GM18951 (cell line): ENCODE data around the gene RAD51B.

ENCODE experiments used
- POLR2A ChIP-seq: IDR thresholded peaks from 4 replicates; pipeline ENCODE4 v1.6.1; 2011; ENCODE audit warnings: mild to moderate bottlenecking; ENCODE audit not compliant: insufficient read length, insufficient read depth; ENCODE audit errors: extremely low read depth
- in situ Hi-C: fragments of 300-500 bp; cut with MboI; formaldehyde crosslinking; loops from one replicate; pipeline ENCODE4 v1.12.0; 2022; ENCODE audit warnings: low sequenced_read_pairs, mixed read lengths, inconsistent platforms; ENCODE audit not compliant: unreplicated experiment

The RAD51B gene

DNA sequence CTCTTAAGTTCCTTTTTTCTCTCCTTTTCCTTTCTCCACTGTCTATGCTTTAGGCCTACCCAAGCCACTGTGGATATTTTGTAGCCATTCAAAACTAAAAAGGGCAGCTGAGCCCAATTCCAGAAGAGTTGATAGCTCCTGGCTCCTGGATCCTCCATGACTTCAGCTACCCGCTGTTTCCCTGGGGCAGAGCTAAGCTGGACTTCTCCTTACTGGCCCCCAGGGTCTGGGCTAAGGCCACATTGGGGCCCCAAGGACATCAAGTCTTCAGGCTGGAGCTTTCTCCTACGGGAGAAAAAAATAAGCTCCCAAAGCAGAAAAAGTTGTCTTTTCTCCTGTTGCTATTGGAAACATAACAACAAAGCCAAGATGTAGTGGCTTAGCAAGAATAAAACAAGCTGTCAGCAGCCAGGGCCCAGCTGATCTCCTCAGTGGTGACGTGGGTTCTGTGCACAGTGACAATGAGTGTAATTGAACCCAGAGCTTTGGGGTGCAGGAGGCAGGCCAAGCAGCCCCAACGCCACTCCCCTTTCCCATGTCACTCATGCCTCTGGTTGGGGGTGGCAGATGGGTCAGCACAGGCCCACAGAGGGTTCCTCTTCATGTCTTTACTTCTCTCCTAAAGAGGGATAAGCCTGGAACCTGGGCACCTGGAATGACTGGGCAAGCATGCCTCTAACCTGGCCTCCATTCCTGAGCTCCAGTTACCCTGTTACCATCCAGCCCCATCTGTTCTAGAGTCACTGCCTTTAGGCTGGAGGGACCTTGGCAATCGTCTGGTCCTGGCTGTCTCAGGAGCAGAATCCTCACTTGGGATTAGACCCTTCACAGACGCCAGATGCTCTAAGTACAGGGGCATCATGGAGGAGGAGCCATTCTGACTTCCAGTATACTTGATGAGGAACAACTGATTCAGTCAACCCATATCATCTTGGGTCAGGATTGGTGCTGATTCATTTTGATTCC is 802.1 kb downstream of the RAD51B start:
- in situ Hi-C loops: no loop called here
- TF ChIP-seq POLR2A: no peak

DNA sequence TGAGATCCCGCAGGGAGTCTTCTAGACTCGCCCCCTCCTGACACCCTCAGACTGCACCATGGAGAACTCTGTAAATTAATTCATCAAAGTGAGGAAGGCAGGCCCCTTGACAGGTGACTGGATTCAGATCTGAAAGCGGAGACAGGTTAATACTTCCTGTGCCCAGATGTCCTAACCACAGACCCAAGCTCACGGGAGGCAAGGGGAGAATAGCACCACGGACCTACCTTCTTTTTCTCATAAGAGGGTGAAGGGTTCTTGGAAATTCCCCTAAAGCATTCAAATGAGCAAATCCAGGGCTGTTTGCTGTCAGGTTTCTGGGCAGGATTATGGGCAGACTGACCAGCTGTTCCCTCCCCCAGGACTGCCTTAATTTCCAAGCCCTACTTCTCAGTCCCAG is 803.3 kb downstream of the RAD51B start:
- in situ Hi-C loops: no loop called here
- no peak for TF ChIP-seq POLR2A

DNA sequence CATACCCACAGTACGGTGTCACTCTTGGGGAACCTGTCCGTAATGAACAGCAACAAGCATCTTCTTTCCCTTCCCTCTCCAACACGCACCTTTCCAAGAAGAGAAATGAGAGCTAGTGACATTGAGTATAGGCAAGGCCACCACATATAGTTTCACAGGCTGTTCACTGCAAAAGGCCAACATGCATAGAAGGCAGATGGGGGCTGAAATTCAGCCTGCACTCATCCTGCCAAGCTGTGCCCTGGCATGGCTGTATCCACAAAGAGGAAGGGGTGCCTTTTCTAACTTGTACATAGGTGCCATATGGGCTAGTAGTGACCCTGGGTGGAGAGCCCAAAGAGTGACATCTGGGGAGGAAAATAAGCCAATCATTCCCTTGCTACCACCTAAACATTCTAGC is 803.7 kb downstream of the RAD51B start:
- no peak for TF ChIP-seq POLR2A
- in situ Hi-C loops: no loop called here

DNA sequence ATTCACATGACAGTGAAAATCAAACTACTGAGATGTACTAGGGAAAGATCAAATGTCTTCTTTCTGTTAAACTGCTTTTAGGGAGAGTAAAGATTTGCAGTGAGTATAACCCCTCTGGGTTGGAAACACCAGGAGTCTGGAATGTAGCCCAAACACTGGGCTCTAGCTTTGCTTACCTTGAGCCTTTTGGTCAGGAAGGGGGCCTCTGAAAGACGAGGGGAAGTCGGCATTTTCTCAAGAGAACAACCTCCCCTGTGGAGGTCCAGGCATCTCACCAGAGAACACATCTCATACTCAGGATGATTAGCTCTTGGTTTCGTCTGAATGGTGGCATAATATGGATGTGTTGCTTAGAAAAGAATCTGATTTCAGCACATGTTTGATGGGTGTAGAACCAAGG is 804.2 kb downstream of the RAD51B start:
- TF ChIP-seq POLR2A: no peak
- in situ Hi-C loops: no loop called here

DNA sequence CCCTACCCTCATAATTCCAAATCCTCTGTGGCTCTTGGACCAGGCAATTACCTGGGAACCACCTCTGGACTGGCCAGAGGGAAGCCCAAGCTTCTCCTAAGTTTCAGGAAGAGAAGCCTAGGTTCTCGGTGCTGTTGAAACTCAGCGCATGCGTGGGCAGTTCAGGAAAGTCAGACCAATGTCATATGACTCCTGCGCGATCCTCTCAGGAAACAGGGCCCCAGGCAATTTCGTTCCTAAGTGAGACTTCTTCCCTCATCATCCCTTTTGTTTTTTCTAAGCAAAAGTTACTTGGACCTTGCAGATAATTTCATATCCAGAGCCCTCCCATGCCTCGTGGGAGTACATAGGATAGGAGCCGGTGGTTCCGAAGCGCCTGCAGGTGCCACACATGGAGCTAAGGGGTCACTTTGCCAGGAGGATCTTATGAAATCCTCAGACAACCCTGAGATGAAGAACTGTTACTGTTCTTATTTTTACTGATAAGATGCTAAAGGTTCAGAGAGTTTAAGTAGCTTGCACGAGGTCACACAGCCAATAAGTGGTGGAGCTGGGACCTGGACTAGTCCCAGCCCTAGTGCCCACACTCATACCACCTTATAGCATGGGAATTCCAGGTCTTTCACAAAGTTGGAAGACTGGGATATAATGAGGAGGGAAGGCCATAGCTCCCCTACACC is 805.1 kb downstream of the RAD51B start:
- TF ChIP-seq POLR2A: no peak
- in situ Hi-C loops: no loop called here

DNA sequence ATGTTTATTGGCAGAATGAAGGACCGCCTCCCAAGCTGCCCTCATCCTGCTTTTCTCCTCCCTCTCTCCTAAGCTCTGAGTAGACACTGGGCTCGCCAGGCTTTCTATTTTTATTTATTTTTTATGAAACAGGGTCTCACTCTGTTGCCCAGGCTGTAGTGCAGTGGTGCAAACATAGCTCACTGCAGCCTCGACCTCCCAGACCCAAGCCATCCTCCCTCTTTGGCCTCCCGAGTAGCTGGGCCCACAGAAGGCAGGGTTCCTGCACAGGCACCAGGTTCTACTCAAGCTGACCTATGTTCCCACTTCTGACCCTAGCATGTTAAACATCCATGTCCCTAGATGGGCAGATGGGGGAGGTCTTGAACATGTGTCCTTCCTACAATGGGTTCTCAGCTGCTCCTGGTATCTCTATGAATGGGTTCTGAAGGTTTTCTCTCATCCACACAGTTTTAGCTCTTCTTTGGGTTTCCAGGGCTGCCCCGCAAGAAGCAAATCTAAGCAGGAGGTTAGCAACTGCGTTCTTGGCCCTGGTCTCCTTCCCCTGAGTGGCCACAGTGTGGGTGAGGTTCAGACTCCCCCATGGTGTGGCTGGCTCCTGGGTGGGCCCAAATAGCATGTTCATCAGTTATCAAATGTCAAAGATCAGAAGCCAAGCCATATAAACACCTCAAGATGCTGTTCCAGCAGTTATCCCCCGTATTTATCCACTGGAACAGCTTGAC is 805.9 kb downstream of the RAD51B start:
- in situ Hi-C loops: no loop called here
- TF ChIP-seq POLR2A: no peak

DNA sequence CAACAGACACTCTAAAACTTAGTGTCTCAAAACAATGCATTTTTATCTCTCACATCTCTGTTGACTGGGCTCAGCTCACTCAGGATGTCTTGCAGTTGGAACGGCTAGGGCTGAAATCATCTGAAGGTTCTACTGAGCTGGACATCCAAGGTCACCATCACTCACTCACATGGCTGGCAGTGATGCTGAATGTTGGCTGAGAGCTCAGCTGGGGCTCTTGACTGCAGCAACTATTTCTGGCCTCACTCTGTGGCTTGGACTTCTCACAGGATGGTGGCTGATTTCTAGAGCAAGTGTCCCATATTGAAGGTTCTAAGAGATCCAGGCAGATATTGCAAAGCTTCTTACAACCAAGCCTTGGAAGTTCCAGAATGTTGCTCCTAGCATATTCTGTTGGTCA is 806.8 kb downstream of the RAD51B start:
- no peak for TF ChIP-seq POLR2A
- in situ Hi-C loops: no loop called here

DNA sequence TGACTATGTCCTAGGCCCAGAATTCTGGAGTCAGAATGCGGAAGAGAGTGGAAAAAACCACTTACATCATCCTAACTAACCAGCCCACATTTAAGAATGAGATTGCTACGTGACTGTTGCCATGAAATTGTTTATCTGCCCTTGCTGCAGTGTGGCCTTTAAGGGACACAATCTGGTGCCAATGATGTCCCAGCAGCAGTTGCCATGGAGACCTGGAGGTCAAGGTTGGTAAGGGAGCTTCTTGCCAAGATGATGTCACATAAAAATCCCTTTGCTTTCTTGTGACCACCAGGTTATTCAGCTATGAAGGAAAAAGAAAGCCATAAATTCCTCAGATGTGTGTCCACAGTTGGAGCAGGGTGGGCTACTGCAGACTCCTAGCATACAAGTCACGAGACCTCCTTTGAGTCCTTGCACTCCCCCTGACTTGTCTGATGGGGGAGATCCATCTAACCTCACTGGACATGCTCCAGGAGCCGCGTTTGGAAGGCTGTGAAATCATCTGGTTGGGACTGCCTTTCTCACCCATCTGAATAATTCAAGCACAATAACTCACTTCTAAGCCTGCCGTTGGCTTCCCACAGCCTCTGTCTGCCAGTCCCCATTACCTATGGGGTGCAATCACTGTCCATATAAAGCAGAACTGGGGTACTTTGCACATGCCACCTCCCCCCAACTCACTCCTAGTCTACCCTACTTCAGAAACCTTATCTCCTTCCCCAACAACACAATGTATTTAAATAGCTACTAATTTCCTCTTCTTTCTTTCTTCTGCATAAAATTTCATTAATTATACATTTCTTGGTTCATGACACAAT is 807.7 kb downstream of the RAD51B start:
- in situ Hi-C loops: no loop called here
- no peak for TF ChIP-seq POLR2A

DNA sequence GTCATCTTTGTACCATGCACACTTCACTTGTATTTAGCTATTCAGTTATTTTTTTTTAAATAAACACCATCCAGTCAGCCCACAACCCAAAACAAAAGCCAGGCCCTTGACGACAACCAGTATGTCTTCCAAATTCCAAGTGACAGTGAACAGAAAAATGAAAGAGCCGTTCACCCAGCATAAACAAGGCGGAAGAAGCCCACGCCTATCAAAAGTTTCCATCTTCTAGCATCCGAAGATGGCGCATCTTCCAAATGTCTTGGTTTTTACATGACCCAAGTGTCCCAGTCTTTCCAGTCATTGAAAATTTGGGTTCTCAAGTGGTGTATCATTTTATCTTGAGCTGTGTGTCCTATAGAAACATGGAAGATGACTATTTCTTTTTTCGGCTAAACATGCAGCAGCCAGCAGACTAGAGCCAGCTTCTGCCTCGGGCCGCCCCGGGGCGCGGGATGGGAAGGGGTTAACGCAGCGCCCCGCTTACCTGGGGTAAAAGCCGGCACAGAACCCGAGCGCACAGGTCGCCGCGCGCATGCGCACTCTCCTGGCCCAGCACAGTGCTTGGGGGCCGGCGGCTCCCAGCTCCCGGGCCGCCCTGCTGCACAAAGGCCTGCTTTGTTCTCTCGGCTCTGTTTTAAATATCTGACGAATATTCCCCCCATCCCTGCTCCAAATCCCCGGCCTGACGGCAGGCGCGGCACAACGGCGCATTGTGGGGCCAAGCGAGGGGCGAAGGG is 808.5 kb downstream of the RAD51B start:
- TF ChIP-seq POLR2A: no peak
- in situ Hi-C loops: no loop called here

DNA sequence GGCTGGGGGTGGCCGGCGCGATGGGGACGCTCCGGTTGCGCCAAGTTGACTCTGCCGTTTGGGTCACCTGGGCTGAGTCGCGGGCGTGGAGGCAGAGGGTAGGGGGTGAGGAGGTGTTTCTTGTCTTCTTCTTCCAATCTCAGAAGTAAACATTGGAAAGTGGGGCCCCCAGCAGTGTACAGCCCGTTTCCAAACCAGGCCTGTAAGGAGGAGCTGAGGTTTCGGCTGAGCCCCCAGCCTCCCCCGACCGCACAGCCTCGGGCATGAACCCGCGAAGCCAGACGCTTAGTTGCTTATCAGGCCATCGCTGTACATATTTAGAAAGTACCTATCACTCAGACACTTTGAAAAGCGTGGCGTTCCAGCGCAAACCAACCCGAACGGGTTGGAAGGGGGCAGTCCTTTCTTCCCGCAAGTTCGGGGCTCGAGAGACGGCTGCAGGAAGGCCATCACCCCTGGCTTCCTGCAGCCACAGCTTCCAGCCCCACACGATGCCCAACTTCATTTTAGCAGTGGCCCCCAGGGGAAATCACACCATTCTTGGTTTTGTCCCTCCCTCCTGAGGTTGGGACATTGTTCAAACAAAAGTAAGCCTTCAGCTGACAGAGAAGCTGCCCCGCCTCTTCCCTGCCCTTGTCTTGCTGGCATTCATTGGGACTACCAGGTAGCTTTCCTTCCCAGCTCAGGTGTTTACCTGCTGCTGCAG is 809.2 kb downstream of the RAD51B start:
- no peak for TF ChIP-seq POLR2A
- in situ Hi-C loops: no loop called here

DNA sequence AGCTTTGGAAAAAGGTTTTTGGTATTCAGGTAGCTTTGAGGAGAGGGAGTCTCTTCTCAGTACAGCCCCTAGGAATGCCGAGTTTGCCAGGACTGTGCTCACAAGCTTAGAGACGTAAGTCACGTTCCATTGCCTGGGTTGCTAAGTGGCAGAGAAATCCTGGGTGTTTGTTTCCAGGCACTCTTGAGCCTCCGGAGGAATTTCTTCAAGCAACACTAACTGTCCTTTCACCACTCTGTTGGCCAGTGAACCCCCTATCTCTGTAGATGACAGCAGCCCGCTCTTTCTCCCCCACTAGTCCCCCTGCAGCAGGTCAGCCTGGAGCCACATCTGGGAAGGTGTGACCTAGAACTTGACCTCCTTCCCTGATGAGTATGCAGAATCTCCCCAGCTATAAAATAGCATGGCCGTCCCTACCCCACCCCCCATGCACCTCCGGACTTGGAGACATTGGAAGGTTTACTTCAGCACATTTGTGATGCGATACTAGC is 810.5 kb downstream of the RAD51B start:
- in situ Hi-C loops: no loop called here
- TF ChIP-seq POLR2A: no peak
